HG02884 (cell line): ENCODE results near the gene TMSB10.

Experiments
- ATAC-seq: cut with Tn5 transposase; IDR thresholded peaks from one replicate; pipeline ENCODE4 v1.9.1; 2021; ENCODE audit warnings: mild to moderate bottlenecking, moderate library complexity; ENCODE audit not compliant: unreplicated experiment

The TMSB10 gene

DNA sequence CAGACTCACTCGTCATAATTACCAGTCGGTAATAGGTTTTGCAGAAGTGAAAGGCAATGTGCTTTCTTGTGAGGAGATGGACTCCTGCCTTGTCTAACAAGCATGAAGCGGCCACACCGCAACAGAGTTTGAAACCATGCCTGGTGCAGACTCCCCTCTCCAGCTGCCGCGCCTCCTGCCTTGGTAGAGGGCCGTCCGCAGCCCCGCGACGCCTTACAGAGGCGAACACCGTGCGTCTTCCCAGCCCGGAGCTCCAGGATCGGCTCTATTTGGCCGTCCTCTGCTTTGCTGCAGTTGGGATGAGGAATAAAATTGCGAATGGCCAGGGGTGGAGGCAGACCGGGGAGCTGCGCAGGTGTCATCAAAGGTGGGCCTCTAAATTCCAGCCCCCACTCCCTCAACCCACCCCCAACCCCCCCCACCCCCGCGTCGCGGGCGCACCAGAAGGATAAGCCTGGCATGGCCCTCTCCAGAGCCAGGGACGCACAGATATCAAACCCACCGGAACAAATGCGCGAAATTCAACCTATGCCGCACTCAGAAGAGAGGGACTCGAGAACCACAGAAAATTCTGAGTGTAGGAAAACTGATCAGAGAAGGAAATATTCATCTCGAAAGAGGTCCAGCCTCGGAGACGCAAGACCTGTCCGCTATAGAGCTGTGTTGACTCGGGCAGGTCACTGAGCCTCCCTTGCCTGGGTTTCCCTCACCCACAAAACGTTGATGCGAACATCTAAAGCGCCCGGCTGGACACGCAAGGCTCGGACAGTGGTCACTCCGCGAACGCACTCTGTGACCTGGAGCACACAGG lies 25.7 kb upstream of the TMSB10 start:
- peak; percentile 68 for ATAC-seq

- ATAC-seq: no peak
Measured at GRCh38 chr2:84880395-84880644, 25.1 kb upstream of the TMSB10 start.

DNA sequence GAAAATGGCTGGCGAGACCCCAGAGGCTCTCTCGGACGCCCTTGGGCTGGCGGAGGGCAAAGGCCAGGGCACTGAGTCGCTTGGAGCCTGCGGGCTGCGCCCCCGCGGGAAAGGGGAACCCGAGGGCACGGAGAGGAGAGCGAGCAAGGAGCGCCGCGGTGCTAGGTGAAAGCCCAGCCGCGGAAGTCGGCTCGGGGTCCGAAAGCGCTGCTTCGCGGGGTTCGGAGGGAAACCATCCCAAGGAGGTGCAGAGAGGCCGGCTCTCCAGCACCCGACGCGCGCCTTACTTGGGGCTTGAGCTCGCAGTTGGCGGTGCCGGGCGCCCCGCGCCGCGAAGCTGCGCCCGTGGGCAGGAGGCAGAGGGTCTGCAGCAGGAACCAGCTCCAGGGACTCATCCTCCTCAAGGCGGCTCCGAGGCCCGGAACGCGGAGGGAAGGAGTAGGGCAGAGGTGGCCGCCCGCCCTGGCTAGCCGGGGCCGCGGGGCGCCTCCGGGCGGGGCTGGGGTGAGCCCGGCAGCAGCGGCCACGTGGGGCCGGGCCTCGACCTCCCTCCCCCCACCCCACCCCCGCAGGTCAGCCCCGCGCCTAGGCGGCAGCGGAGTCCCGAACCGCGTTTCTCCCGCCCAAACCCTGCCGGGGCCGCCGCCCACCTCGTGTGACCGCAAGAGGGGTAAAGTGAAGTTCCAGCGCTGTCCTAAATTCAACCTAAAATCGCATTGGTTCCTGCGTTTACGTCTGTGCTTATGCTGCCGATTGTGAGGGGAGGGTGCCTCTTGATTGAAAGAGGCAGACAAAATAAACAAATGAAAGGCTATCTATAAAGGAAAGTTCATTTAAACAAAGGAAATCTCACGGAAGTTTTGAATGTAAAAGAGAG lies 24.6 kb upstream of the TMSB10 start, which contains the start of gene TRABD2A:
Gene TRABD2A, minus strand, starts transcription at position 440 of the 877 bp plus-strand sequence. Its CDS starts 45 bp downstream, at position 395.
- no peak for ATAC-seq

DNA sequence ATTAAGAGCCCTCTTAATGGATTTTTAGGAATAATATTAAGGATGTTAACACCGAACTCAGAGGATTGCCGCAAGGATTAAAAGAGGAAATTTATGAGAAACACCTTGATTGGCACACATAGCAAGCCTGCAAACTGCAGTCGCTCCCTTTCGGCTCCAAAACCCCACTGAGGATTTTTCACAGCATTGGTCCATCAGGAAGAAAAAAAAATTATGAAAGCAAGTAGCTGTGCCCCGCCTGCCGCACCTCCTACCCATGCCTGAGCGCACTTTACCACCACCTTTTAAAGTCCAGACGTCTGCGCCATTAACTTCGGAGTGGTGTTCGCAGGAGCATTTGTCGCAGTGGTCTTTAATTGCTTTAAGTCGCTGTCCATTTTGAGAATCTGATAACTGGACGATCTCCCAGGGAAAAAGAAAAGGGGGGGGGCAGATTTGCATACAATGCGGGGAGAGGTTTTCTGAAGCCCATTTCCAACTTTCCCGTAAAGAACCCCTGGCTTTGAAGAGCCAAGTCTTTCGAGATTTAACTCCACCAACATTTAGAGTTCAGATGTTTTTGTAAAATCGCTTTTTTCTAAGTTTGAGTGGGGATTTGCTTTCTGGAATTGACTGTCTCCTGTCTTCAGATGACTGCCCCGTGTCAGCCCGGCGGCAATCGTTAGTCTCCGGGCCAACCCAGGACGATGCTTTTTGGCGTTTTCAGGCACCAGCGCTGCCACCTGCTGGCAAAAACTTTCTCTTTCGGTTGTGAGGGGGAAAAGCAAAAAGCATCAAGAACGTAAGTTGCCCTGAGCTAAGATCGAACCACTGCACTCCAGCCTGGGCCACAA lies 23.7 kb upstream of the TMSB10 start:
- ATAC-seq: peak; percentile 65

DNA sequence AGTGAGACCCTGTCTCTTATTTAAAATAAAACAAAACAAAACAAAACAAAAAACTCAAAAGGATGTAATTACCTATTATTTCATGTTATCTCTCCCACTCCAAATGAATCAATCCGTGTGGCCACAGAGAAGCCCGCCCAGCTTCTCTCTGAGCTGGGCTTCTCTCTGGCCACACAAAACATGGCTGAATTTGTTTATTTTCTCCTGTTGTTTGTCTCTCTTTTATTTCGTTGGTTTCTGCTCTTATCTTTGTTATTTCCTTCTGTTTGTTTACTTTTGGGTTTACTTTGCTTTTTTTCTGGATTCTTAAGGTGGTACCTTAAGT lies 23.1 kb upstream of the TMSB10 start:
- no peak for ATAC-seq

DNA sequence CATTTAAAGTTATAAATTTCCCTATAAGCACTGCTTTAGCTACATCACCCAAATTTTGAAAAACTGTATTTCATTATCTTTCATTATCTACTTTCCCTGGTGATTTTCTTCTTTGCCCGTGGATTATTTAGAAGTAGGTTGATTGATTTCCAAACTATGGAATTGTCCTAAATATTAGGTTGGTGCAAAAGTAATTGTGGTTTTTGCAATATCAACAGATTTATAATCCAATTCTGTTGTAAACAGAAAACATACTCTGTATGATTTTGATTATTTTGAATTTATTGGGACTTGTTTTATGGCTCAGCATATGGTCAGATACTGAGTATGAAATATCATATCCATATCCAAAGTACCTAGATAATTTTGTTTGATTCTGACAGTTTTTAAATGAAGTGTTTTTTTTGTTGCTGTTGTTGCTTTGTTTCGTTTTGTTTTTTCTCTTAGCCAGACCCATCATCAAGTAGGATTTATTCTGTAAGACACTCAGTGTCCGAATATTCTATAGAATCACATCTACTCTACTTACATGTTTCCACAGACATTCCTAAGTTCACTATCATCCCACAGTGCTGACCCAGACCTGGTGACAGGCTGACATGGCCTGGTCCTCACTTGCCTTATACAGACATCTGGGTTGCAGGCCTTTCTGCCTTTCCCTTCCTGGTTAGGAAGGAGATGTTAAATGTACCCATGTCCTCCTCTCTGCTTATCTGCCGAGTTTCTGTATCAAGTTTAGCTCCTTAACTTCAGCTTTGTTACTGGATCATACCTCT lies 22.5 kb upstream of the TMSB10 start:
- ATAC-seq: no peak

GRCh38 chr2:84884449-84884848 lies 21.0 kb upstream of the TMSB10 start:
- no peak for ATAC-seq

DNA sequence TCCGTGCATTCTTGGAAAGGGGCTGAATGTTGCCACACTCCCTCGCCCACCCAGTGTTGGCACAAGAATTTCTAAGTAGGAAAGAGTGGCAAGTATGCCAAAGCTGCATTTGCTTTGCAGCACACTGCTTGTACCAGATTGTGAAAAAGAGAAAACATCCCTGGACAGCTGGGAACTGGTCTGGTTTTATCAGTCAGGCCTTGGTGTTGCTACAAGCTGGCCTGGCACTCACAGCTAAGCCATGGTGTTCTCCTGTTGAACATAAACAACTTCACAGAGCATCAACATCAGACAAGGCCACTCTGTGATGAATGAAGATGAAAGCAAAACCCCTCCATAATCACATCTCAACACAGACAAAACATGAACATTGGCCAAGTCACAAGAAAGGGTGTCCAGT lies 20.3 kb upstream of the TMSB10 start:
- ATAC-seq: no peak

- no peak for ATAC-seq
Measured at GRCh38 chr2:84886791-84887190, 18.7 kb upstream of the TMSB10 start.

- peak; percentile 98 for ATAC-seq
Measured at GRCh38 chr2:84888401-84889276, 16.8 kb upstream of the TMSB10 start.

- ATAC-seq: no peak
Measured at GRCh38 chr2:84889332-84889731, 16.1 kb upstream of the TMSB10 start.

- no peak for ATAC-seq
Measured at GRCh38 chr2:84891355-84892010, 14.0 kb upstream of the TMSB10 start.

DNA sequence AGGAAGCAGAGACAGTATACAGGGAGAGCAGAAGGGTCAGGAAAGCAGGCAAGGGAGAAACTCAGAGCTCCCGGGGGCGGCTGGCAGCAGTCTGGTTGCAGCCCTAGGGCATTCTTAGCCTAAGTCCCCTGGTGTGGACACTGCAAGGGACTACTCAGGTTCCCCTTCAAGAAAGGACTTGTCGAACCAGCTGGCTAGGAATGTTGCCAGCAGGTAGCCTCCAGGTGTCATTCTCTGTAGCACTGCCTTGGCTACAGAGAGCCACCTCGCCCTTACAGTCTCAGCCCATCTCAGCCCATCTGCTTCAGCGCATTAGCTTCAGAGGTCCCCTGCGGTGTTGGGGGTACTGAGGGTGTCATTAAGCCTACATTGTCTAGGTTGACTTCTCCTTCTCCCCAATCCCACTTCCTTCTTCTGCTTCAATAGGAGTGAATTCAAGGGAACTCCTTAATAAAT lies 11.3 kb upstream of the TMSB10 start:
- no peak for ATAC-seq

- ATAC-seq: no peak
Measured at GRCh38 chr2:84894758-84895520, 10.5 kb upstream of the TMSB10 start.

DNA sequence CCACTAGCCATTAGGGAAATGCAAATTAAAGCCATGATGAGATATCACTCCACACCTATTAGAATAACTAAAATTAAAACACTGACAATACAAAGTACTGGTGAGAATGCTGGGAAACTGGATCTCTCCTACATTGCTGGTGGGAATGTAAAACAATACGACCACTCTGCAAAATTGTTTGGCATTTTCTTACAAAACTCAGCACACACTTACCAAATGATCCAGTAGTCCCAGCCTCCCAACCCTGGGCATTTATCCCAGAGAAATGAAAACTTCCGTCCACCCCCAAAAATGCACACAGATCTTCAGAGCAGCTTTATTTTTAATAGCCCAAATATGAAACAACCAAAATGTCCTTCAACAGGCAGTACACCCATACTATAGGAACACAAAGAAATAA lies 8.9 kb upstream of the TMSB10 start:
- no peak for ATAC-seq

- no peak for ATAC-seq
Measured at GRCh38 chr2:84897773-84898172, 7.7 kb upstream of the TMSB10 start.

GRCh38 chr2:84899304-84900204 lies 5.9 kb upstream of the TMSB10 start:
- ATAC-seq: no peak
